ENCODE results near the gene TMEM14C.

TMEM14C gene

GRCh38 chr6:10722820-10723566 is at the start of gene TMEM14C:
Gene TMEM14C, plus strand, starts transcription at chr6:10723070. Its CDS starts 1,544 bp downstream, at chr6:10724614.
- peak; percentile 99 for DNase-seq

GRCh38 chr6:10676403-10676802 is 46.5 kb upstream of the TMEM14C start:
- DNase-seq, result no peak

- DNase-seq, result no peak
Observed at GRCh38 chr6:10678456-10678855, 44.4 kb upstream of the TMEM14C start.

GRCh38 chr6:10681795-10682194 is 41.1 kb upstream of the TMEM14C start:
- DNase-seq, result no peak

- no peak for DNase-seq
Observed at GRCh38 chr6:10682355-10682988, 40.4 kb upstream of the TMEM14C start.

- DNase-seq, result no peak
Observed at GRCh38 chr6:10684618-10685017, 38.3 kb upstream of the TMEM14C start.

- DNase-seq, result no peak
Observed at GRCh38 chr6:10685092-10685915, 37.6 kb upstream of the TMEM14C start.

GRCh38 chr6:10686901-10687300 is 36.0 kb upstream of the TMEM14C start:
- no peak for DNase-seq

- DNase-seq, result peak; percentile 60
Observed at GRCh38 chr6:10687582-10687981, 35.3 kb upstream of the TMEM14C start.

- peak; percentile 93 for DNase-seq
Observed at GRCh38 chr6:10690651-10691445, 32.0 kb upstream of the TMEM14C start.

- no peak for DNase-seq
Observed at GRCh38 chr6:10692965-10693538, 29.8 kb upstream of the TMEM14C start.

GRCh38 chr6:10694302-10695085 is 28.4 kb upstream of the TMEM14C start, which contains the start of the genes C6orf52 and PAK1IP1:
Gene C6orf52, minus strand, starts transcription at chr6:10694616. Its CDS starts 7,066 bp downstream, at chr6:10687550.
Gene PAK1IP1, plus strand, starts transcription at chr6:10694972. Its CDS starts 14 bp downstream, at chr6:10694986.
- peak; percentile 99 for DNase-seq

GRCh38 chr6:10695086-10695657 is 27.7 kb upstream of the TMEM14C start:
- DNase-seq, result peak; percentile 64

- DNase-seq, result no peak
Observed at GRCh38 chr6:10696655-10697054, 26.2 kb upstream of the TMEM14C start.

- DNase-seq, result no peak
Observed at GRCh38 chr6:10713962-10714361, 8.9 kb upstream of the TMEM14C start.

GRCh38 chr6:10719296-10719963 is 3.4 kb upstream of the TMEM14C start:
- peak; percentile 21 for DNase-seq

GRCh38 chr6:10719964-10720264 is 3.0 kb upstream of the TMEM14C start:
- no peak for DNase-seq

- DNase-seq, result peak; percentile 23
Observed at GRCh38 chr6:10720265-10720959, 2.5 kb upstream of the TMEM14C start.

GRCh38 chr6:10720960-10721849 is 1.7 kb upstream of the TMEM14C start:
- DNase-seq, result peak; percentile 29

All from NCI-H748 treated with DMSO at 0.1 percent for 48 hours (cell line).